Measurements from ENCODE around the gene SERTAD1. TPM values are rescaled to one million over a fixed set of nuclear protein-coding genes. Genes with fewer than 3 reads are reported as not detected.

Gene SERTAD1
- total RNA-seq, 1 donor from 2014 or later, result 8.9 TPM

DNA sequence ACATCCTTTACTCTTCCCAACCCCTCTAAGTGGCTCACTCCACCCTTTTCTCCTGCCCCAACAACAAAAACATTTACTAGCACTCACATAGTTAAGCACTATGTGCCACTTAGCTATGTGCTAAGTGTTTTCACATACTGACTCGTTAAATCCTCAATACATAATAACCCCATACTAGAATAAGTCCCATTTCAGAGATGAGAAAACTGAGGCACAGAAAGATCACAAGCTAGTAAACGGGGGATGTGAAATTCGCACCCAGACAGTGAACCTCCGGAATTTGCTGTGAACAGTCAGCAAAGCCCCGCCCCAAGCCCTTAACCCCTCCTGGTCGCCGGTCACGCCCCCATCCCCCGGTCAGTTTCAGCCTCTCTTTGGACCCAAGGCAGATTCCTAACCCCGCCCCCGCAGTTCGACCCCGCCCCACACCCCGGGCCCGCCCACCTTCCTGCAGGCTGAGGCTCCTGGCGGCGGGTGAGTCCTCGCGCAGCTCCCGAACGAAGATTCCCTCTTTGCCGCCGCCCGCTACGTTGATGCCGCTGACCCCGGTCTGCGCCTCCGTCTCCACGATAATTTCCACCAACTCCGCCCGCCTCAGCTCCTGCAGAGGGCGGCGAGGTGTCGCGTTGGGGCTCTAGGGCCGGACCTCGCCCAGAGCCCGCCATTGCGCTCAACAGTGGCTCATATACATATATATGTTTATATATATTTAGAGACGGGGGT, 22.4 kb downstream of the SERTAD1 start:
- peak; percentile 91 for DNase-seq (ENCODE audit: low spot score)

DNA sequence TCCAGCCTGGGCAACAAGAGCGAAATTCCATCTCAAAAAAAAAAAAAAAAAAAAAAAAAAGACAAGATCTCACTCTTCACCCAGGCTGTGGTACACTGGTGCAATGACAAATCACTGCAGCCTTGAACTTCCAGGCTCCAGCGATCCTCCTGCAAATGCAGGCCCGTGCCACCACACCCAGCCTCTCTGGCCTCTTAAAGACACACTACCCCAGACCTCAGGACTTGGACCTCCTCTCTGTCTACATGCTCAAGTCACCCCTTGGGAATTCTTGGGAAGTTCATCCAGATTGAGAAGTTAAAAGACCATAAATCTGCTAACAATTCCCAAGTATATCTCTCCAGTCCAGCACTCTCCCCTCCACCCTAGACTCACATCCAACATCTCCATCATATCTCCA, 25.2 kb downstream of the SERTAD1 start:
- no peak for DNase-seq (ENCODE audit: low spot score)

DNA sequence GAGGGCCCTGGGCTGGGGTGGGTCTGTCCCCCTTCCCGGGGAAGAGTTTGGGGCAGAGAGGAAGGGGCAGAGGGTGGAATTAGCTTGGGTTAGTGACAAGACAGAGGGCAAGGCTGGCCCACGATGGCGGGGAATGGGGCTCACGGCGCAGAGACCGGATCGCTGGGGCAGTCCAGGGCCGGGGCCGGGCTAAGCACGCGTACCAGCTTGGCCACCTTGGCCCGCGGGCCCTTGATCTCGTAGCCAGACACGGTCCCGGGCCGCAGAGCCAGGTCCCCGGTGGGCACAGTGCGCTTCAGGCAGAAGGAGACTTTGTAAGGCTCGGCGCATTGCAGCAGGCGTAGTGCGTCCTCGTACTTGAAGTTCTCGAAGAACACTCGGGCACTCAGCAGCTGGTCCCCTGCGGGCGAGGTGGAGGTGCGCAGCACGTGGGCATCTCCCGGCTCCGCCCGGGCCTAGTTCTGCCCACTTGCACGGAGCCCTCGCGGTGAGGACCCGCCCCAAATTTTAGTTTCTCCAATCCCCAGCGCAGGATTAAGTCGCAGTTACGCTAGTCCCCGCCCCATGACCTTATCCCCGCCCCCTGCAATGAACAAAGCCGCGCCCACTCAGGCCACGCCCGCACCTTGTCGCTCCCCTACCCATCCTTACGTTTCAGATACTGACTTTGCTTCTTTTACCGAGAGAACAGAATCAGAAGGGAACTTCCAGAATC, 27.2 kb downstream of the SERTAD1 start:
- no peak for DNase-seq (ENCODE audit: low spot score)

DNA sequence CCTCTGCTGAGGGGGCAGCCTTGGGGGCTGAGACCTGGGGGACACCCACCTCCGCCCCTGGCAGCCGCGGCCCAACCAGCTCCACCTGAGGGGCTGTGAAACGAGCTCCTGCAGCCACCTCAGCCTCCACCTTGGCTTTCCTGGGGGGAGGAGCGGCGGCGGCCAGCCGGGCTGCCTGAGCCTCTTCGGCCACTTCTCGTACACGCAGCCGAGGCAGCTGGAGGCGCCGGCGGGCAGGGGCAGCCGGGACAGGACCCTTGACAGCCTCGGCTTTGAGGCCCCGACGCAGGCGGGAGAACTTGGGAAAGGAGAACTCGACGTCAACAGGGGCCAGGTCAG, 28.3 kb downstream of the SERTAD1 start:
- DNase-seq (ENCODE audit: low spot score), result no peak

DNA sequence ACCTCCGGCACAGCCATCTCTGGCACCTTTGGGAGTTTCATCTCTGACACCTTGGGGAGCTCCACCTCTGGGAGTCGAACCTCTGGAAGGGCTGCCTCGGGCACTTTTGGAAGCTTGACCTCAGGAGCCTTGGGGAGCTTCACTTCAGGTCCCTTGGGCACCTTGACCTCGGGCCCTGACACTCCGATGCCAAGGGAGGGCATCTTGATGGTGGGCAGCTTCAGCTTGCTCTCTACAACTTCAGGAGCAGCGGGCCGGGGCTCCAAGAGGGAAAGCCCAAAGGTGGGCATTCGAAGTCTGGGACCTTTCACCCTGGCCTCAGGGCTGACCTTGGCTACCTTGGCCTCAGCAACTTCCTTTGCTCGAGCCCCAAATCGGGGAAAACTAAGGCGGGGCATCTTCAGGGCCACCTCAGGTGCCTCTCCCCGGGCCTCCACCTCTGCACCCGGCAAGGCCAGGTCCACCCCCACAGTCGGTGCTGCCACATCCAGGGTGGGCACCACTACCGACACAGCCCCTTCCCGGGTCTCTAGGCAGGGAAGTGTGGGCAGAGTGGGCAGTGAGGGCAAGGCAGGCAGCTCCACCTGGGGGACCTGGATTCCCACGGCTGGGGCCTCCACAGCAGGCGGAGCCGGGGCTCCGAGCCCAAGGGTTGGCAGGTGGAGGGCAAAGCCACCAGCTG, 28.8 kb downstream of the SERTAD1 start:
- no peak for DNase-seq (ENCODE audit: low spot score)

DNA sequence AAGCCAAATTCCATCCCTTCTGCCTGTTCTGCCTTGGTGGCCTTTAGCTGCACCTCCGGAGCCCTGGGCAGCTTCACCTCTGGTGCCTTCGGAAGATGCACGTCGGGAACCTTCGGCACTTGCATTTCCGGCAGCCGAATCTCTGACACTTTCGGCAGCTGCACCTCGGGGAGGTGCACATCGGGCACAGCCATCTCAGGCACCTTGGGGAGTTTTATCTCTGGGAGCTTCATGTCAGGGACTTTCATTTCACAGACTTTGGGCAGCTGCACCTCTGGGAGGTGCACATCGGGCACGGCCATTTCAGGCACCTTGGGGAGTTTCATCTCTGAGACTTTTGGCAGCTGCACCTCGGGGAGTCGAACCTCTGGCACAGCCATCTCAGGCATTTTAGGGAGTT, 29.8 kb downstream of the SERTAD1 start:
- DNase-seq (ENCODE audit: low spot score), result no peak

DNA sequence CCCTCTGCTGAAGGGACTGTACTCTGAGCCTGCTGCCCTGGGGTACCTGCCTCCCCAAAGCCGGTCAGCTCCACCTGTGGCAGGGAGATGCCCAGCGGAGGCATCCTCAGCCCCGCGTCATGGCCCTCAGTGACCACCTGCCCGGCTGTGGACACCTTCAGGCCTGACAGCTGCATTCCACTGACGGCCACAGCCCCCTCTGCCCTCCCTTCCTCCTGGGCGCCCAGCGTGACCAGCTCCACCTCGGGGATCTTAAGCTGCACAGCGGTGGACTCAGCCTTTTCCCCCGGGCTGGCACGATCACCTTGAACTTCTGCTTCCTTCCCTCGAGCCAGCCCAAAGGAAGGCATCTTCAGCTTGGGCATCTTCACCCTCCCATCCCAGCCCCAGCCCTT, 31.0 kb downstream of the SERTAD1 start:
- DNase-seq (ENCODE audit: low spot score), result no peak

DNA sequence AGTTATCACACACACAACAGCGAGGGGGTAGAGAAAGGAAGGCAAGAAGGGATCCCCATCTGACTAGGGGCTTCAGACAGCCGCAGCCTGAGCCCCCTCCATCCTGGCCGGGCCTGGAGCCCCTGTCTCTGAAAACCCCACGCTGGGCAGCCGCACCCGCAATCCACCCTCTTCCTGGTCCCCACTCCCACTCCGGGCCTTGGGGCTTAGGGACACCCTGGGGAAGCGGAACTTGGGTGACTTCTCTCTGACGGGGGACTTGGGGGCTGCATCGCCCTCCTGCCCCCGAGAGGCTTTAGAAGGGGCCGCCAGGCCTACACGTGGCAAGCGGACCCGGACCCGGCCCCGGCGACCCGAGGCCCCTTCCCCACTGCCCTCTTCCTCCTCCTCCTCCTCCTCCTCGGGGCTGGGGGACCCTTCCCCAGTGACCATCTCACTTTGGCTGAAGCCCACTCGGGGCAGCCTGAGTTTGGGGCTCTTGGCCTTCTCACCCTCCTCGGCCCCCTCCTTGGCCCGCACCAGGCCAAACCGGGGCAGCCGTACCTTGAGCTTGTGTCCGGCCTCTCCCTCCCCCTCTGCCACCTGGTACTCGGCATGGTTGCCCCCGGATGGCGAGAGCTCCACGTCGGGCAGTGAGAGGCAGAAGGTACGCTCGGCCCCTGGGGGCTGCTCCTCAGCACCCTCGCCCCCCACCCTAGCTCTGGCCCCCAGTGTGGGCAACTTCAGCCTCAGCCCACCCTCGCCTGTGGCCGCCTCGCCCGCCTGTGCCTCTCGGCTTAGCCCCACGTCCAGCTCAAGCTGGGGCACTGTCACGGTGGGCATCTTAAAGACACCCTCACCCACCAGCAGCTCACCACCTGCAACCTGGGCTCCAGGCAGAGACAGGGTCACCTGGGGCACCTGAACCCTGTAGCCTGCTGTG, 31.6 kb downstream of the SERTAD1 start:
- DNase-seq (ENCODE audit: low spot score), result no peak

DNA sequence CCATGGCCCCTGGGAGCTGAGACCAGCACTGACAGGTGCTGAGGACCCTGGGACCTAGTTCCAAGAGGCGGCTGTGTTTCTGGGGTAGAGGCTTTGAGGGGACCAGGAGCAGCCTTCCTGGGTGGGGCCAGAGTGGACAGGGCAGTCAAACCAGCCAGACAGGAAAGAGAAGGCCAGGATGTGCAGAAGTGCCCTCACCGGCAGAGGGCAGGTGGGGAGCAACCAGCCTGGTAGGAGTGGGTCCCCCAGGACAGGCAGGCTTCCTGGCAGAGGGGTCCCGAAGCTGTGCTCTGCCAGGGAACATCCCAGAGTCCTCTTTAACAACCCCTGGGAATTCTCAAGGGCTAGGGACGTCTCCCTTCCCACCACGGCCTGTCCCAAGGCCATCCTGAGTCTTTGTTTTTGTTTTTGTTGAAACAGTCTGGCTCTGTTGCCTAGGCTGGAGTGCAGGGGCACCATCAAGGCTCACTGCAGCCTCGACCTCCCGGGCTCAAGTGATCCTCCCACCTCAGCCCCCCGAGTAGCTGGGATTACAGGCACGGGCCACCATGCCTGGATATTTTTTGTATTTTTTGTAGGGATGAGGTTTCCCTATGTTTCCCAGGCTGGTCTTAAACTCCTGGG, 32.8 kb downstream of the SERTAD1 start:
- DNase-seq (ENCODE audit: low spot score), result peak; percentile 80

DNA sequence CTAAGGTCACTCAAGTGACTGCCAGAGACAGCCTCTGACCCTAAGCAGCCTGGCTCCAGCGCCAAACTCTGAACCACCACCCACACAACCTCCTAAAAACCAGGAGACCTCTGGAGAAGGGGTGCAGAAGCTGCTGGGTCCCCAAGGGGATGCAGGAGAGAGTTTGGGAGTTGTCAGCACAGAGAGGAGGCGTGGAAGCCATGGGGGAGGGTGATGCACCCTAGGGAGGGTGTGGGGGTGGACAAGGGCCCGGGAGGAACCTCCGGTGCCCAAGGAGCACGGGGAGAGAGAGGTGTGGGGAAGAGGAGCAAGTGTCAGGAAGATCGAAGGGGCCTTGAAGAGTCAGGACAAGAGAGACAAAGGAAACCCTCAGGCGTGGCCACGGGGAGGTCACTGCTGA, 33.7 kb downstream of the SERTAD1 start:
- DNase-seq (ENCODE audit: low spot score), result no peak

DNA sequence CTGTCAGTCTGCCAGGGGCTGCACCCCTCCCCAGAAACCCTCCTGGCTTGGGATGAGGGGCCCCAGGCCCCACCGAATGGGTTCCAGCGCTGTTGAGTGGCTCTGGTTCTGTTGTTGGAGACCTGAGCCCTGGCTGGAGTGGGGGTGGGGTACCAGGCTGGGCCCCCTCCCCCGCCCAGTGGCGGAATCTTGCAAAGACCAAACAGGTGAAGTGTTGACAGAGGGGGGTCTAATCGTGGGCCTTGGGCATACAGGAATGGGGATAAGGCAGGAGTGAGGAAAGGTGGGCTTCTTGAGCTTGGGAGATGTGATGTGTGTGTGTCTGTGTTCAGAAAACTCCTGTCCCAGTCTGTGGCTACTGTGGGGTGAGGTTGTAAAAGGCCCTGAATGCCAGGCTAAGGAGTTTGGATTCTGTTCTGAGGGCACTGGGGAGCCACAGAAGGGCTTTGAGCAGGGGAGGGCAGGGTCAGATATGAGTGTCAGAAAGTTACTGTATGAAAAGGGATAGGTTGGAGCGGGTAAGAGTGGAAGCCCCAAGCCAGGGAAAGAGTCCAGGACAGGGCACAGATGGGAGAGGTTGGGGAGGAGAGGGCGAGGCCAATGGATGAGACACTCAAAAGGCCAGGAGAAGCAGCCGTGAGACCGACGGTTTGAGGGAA, 35.6 kb downstream of the SERTAD1 start, which contains the start of gene HIPK4:
Gene HIPK4 (minus strand): TSS at position 98 of the 659 bp plus-strand sequence. CDS start 279 bp downstream, outside the sequence.
- no peak for DNase-seq (ENCODE audit: low spot score)

DNA sequence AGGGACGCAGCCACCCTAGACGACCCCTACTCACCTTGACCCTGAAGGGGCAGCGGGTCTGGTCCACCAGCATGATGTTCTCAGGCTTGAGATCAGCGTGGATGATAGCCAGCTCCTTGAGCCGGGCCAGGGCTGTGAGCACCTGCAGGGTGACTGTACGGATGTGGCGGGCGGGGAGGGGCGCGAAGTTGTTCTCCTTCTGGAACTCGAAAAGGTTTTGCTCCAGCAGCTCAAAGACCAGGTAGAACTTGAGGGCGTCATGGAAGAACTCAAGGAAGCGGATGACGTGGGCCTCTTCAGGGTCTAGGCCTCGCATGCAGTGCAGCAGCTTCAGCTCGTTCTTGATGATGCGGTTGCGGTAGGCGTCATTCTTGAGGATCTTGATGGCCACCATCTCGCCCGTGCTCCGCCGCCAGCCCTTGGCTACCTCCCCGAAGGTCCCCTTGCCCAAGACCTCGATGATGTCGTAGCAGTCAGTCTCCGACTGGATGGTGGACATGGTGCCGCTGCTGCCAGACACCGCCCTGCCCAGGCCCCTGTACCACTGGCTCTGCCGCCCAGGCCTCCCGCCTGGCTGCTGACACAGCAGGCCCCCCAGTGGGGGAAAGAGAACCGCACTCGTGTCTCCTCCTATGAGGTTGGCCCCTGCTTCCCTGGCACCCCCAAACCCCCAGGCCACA, 36.2 kb downstream of the SERTAD1 start:
- DNase-seq (ENCODE audit: low spot score), result no peak

DNA sequence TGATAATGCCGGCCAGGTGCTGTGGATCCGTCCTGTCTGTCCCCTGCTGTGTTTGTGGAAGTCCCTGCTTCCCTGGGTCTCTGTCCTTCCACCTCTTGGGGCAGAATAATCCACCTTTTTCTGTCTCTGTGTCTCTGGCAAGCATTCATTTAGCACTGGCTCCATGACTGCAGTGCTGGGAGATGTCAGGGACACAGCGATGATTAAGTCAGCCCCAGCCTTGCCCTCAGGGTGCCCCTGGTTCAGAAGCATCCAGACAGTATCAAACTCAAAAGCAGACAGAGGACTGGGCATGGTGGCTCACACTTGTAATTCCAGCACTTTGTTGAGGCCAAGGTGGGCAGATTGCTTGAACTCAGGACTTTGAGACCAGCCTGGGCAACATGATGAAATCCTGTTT, 37.3 kb downstream of the SERTAD1 start:
- DNase-seq (ENCODE audit: low spot score), result no peak

DNA sequence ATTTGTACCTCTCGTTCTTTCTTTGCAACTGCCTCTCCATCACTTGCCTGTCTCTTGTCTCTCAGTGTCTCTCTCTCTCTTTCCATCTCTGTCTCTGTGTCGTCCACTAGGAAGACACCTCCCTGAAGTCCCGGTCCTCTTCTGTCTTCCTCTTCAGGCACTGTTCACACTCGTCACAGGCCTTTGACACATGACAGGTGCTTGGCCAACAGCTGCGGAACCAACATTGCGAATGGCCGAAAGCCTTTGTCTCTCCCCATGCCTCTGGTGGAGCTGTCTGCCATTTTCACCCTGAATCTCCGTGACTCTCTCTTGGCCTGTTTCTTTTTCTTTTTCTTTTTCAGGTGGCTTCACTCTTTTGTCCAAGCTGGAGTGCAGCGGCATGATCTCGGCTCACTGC, 38.6 kb downstream of the SERTAD1 start:
- no peak for DNase-seq (ENCODE audit: low spot score)

DNA sequence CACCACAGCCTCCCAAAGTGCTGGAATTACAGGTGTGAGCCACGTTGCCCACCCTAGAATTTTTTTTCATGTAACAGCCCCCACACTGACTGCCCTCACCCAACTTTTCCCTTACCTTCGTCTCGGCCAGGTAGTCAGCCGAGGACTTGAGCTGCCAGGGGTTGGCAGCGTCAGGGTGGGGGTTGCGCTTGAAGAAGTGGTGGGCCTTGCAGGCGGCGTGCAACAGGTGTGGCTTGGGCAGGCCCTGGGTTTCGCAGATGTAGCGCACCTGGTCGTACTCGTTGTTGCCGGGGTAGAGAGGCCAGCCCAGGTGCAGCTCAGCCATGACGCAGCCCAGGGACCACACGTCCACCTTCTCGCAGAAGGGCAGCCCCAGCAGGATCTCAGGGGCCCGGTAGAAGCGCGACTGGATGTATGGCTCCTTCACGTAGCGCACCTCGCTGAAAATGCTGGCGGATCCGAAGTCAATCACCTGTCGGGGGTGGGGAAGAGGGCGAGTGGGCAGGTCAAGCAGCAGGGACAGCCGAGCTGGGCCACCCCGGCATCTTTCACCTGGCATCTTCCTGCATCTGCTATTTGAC, 42.0 kb downstream of the SERTAD1 start:
- DNase-seq (ENCODE audit: low spot score), result no peak

DNA sequence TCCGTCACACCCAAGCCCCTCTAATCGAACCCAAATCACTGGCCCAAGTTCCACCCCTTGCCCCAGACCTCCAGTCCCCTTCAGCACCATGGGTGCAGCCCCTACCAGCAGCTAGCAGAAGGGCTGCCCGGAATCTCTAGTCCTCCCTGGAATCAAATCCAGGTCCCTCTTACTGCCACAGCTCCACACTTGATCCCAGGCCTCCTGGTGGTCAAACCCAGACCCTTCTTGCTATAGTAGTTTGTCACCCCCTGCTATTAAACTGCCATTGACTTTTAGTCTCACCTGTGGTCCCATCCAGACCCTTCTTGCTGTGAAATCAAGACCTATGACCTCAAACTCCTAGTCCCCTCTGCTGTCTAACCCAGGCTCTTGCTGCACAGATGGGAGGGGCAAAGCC, 44.5 kb downstream of the SERTAD1 start:
- DNase-seq (ENCODE audit: low spot score), result no peak

DNA sequence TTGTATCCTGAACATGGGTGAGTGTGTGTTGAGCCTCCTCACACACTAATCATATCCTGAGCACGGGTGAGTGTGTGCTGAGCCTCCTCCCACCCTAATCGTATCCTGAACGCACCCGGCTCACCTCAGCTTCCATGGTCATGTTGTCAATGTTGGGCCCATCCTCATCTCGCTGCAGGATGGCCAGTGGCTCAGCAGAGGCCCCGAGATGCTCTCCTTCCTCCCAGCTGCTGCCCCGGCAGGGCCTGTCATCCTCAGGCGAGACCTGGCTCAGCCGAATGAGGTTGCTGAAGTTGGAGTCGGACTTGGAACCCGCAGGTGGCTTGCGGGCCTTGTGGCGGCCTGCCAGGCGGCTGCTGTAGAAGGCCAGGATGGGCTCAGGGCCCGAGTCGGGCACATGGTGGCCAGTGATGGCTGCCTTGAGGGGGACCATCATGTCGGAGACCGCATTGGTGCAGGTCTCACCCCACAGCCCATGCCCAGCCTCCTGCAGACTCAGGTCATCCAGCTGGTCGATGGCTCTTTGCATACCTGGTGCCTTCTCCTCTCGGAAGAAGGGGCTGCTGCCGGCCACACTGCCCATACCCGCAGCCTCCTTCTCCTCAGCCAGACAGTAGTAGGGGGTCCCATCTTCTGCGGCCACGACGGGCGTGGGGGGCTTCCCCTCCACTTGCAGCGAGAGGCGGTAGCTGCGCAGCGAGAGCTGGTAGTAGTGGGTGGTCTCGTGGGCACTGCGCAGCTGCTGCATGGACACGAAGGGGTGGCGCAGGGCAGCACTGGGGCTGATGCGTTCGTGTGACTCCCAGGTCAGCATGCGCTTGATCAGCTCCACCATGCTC, 45.4 kb downstream of the SERTAD1 start:
- no peak for DNase-seq (ENCODE audit: low spot score)

DNA sequence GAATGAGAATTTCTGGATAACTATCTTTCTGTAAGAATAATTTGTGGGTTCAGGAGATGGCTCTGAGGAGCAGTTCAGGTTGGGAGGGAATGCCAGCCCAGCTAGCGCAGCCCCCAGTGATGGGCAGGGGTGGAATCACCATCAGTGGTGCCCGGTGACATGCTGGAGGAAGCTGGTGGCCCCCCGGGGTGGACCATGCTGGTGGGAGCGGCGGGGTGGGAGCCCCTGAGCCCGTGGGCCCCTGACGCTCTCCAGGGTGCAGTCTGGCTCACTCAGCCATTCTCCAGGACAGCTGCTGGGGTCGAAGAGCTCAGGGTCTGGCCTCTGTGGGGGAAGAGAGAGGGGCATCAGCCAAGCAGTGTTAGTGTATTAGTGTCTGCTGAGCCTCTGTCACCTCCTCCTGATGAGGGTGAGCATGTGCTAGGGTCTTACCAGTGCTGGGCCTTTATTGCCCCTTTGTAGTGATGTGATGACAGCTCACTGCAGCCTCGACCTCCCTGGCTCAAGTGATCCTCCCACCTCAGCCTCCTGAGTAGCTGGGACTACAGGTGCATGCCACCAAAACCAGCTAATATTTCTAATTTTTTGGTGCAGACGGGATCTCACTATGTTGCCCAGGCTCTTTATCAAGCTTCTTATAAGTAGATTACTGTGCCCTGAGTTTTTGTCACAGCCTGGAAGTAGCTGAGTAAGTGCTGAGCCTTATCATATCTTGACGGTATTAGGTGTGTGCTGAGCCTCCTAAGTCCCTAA, 46.2 kb downstream of the SERTAD1 start:
- DNase-seq (ENCODE audit: low spot score), result no peak

Measured in ureter (tissue), 1 donor.